Loucy (cell line): ENCODE measurements around the gene OTC.

Experiments
- H2AFZ ChIP-seq: fragments of 200-600 bp; sonication (generic); 2 replicates; pipeline ENCODE4 v1.6.0; 2016; ENCODE audit warnings: antibody characterized with exemption, mild to moderate bottlenecking, low read length, moderate library complexity
- H3F3A ChIP-seq: fragments of 200-600 bp; 2 replicates; pipeline ENCODE4 v1.6.0; 2016; ENCODE audit warnings: antibody characterized with exemption, low read depth, mild to moderate bottlenecking
- H3K27me3 ChIP-seq: fragments of 200-600 bp; sonication (generic); 2 replicates; pipeline ENCODE4 v1.6.1; 2014; ENCODE audit warnings: low read length, mild to moderate bottlenecking; ENCODE audit not compliant: insufficient read depth, poor library complexity, severe bottlenecking
- H3K36me3 ChIP-seq: fragments of 200-600 bp; sonication (generic); 2 replicates; pipeline ENCODE4 v1.6.1; 2016; ENCODE audit warnings: low read length; ENCODE audit not compliant: insufficient read depth
- H3K4me1 ChIP-seq: fragments of 200-600 bp; sonication (generic); 2 replicates; pipeline ENCODE4 v1.5.1; 2014; ENCODE audit warnings: low read length, mild to moderate bottlenecking; ENCODE audit not compliant: insufficient read depth, poor library complexity, severe bottlenecking
- H3K4me2 ChIP-seq: fragments of 200-600 bp; sonication (generic); 2 replicates; pipeline ENCODE4 v1.6.0; 2014; ENCODE audit warnings: antibody characterized with exemption, low read length, low read depth, mild to moderate bottlenecking; ENCODE audit not compliant: poor library complexity, severe bottlenecking
- H3K4me3 ChIP-seq: fragments of 200-600 bp; sonication (generic); 2 replicates; pipeline ENCODE4 v1.5.1; 2014; ENCODE audit warnings: low read length, mild to moderate bottlenecking, mixed read lengths; ENCODE audit not compliant: poor library complexity, severe bottlenecking
- H3K79me2 ChIP-seq: fragments of 200-600 bp; sonication (generic); 2 replicates; pipeline ENCODE4 v1.6.1; 2014; ENCODE audit warnings: low read length; ENCODE audit not compliant: insufficient read depth
- H3K9ac ChIP-seq: fragments of 200-600 bp; sonication (generic); 2 replicates; pipeline ENCODE4 v1.6.0; 2014; ENCODE audit warnings: mild to moderate bottlenecking, low read depth, low read length, moderate library complexity; ENCODE audit not compliant: poor library complexity, severe bottlenecking
- H3K9me2 ChIP-seq: fragments of 200-600 bp; sonication (generic); replicated peaks from 2 replicates; pipeline ENCODE4 v1.6.1; 2016; ENCODE audit warnings: low read depth, low read length, mixed read lengths
- H3K9me3 ChIP-seq: fragments of 200-600 bp; sonication (generic); 2 replicates; pipeline ENCODE4 v1.6.1; 2014; ENCODE audit warnings: mild to moderate bottlenecking, antibody characterized with exemption, low read length, low read depth; ENCODE audit not compliant: insufficient read depth
- H4K20me1 ChIP-seq: fragments of 200-600 bp; sonication (generic); 2 replicates; pipeline ENCODE4 v1.6.0; 2014; ENCODE audit warnings: antibody characterized with exemption, low read length, mild to moderate bottlenecking; ENCODE audit not compliant: insufficient read depth, poor library complexity, severe bottlenecking
- EZH2phosphoT487 ChIP-seq: fragments of 200-600 bp; IDR thresholded peaks from 2 replicates; pipeline ENCODE4 v1.6.1; 2018; ENCODE audit warnings: antibody characterized with exemption, mild to moderate bottlenecking, moderate library complexity, borderline replicate concordance
- TF ChIP-seq, protein P1 (sequence below): fragments of 200-600 bp; sonication (generic); conservative IDR thresholded peaks from 2 replicates; pipeline ENCODE4 v1.5.1; 2014; ENCODE audit warnings: mild to moderate bottlenecking, antibody characterized with exemption, low read length

Gene OTC

DNA sequence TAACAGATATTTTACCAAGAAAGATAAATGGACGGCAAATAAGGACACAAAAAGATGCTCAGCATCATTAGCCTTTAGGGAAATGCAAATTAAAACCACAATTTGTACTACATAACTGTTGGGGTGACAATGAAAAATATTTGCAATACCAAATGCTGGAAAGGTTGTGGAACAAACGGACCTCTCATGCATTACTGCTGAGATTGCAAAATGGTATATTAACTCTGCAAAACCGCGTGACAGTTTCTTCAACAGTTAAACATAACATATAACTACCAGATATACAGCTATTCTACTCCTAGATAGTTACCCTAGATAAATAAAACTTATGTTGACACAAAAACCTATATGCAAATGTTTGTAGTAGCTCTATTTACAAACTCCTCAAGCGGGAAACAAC lies 6.3 kb upstream of the OTC start:
- H3K9ac ChIP-seq, result no peak overlapping the region
- no peak for TF ChIP-seq EZH2phosphoT487
- TF ChIP-seq, protein P1, sequence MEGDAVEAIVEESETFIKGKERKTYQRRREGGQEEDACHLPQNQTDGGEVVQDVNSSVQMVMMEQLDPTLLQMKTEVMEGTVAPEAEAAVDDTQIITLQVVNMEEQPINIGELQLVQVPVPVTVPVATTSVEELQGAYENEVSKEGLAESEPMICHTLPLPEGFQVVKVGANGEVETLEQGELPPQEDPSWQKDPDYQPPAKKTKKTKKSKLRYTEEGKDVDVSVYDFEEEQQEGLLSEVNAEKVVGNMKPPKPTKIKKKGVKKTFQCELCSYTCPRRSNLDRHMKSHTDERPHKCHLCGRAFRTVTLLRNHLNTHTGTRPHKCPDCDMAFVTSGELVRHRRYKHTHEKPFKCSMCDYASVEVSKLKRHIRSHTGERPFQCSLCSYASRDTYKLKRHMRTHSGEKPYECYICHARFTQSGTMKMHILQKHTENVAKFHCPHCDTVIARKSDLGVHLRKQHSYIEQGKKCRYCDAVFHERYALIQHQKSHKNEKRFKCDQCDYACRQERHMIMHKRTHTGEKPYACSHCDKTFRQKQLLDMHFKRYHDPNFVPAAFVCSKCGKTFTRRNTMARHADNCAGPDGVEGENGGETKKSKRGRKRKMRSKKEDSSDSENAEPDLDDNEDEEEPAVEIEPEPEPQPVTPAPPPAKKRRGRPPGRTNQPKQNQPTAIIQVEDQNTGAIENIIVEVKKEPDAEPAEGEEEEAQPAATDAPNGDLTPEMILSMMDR, result no peak
- H3K27me3 ChIP-seq, result no peaks in the 10 kb centered on the region
- peaks cover under 1% of the 10 kb centered on the region; the same call in 1 of the 2 replicates for H3F3A ChIP-seq
- no peak overlapping the region for H3K4me3 ChIP-seq
- H4K20me1 ChIP-seq, result no peaks in the 10 kb centered on the region
- H3K4me1 ChIP-seq, result peaks cover 40% of the 10 kb centered on the region
- H3K9me2 ChIP-seq, result no peaks in the 10 kb centered on the region
- H3K79me2 ChIP-seq, result no peaks in the 10 kb centered on the region
- no peak overlapping the region for H3K4me2 ChIP-seq
- no peak overlapping the region for H2AFZ ChIP-seq
- no peaks in the 10 kb centered on the region for H3K9me3 ChIP-seq
- H3K36me3 ChIP-seq, result no peaks in the 10 kb centered on the region

DNA sequence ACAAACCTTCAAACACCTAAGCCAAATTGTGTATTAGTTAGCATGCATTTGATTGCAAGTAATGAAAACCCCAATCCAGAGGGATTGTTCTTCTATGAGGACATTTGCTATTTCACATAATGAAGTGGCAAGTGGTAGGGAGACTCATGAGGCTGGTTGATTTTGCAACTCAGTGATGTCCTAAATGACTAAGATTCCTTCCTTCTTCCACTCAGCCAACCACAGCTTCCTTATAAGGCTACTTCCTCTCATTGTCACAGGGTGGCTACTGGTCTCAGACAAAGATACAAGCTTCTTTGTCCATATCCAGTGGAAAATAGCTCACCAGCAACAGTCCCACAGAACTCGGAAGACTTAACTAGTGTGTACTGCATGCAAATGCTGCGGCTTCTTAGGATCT lies 5.3 kb upstream of the OTC start:
- Histone ChIP-seq H4K20me1 (no peaks in the 10 kb centered on the region), H3K4me1 (peaks cover 36% of the 10 kb centered on the region), H3K9me2 (no peaks in the 10 kb centered on the region), H3K9ac (no peak overlapping the region), H2AFZ (no peak overlapping the region), H3K79me2 (no peaks in the 10 kb centered on the region), H3K27me3 (no peaks in the 10 kb centered on the region), H3K36me3 (no peaks in the 10 kb centered on the region), H3K4me3 (no peak overlapping the region), H3K4me2 (no peak overlapping the region), H3K9me3 (no peaks in the 10 kb centered on the region), H3F3A (no peaks in the 10 kb centered on the region; the same call in 1 of the 2 replicates)
- no peak for TF ChIP-seq EZH2phosphoT487
- TF ChIP-seq, protein P1, result no peak

DNA sequence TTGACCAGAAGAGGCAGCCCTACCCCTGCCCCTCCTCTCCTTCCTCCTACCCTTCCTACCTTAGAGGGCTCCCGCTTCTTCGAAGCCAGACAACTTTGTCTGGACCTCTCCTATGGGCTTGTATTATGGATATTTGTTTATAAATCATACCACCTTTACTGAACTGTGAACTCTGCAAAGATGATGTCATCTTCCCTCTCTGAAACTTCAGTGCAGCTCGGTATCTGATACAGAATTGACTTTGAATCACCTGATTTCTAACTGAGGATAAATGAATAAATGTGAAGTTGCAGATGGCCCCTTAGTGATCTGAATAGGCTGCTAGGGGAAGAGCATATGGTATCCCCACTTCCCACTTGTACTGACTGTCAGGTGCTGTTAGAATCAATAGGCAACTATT lies 1.1 kb upstream of the OTC start:
- TF ChIP-seq, protein P1, result no peak
- no peak for TF ChIP-seq EZH2phosphoT487

More for the DNA sequence above, 1.1 kb upstream of the OTC start:
- H3K4me1 ChIP-seq, result peaks cover 16% of the 10 kb centered on the region
- no peak overlapping the region for H3K4me2 ChIP-seq
- H3K36me3 ChIP-seq, result no peaks in the 10 kb centered on the region
- H3K27me3 ChIP-seq, result no peaks in the 10 kb centered on the region
- no peak overlapping the region for H3K4me3 ChIP-seq
- no peaks in the 10 kb centered on the region for H3K9me2 ChIP-seq
- no peak overlapping the region for H3K9ac ChIP-seq
- H4K20me1 ChIP-seq, result no peaks in the 10 kb centered on the region
- H3K9me3 ChIP-seq, result no peaks in the 10 kb centered on the region
- H3K79me2 ChIP-seq, result no peaks in the 10 kb centered on the region
- no peaks in the 10 kb centered on the region for H3F3A ChIP-seq
- no peak overlapping the region for H2AFZ ChIP-seq
